Endothelial cell of umbilical vein (primary cell): ENCODE measurements around the gene BCL7A. TPM values are rescaled to one million over a fixed set of nuclear protein-coding genes. Genes with fewer than 3 reads are reported as not detected.
A peak's percentile ranks its signal among the peaks of the same experiment; 100 is the strongest.

Source experiments
- BruUV-seq: library from RNA; stranded (reverse); fragments of 400-500 nt; replicated peaks from 2 replicates; lab custom pipeline; 2021; lab: Mats Ljungman, UMichigan
- CTCF ChIA-PET: fragments of 300-600, 350-600 bp; sonication (Branson Sonifier 250); formaldehyde crosslinking; loops from one replicate; lab custom pipeline; 2021; ENCODE audit warnings: antibody characterized with exemption, inconsistent platforms; lab: Charles Lee
- POLR2A ChIA-PET: fragments of 300-600, 350-600 bp; sonication (Branson Sonifier 250); formaldehyde crosslinking; loops from one replicate; lab custom pipeline; 2021; ENCODE audit warnings: antibody characterized with exemption, inconsistent platforms; lab: Charles Lee
- DNase-seq: peaks from one replicate; pipeline ENCODE4 v3.0.0-alpha.2; 2011; ENCODE audit warnings: low read depth, low spot score
- FAIRE-seq: peaks from 2 replicates; lab custom pipeline; 2011; peaks lifted over from hg19 to GRCh38; lab: Jason Lieb, UNC
- H2AFZ ChIP-seq: 2 replicates; pipeline ENCODE4 v1.6.0; 2012; ENCODE audit warnings: low read depth, low read length, control low read depth, inconsistent platforms
- H3K27ac ChIP-seq: 2 replicates; pipeline ENCODE4 v1.5.1; 2011; ENCODE audit warnings: low read depth, mild to moderate bottlenecking, control low read depth, low read length, moderate library complexity; ENCODE audit not compliant: insufficient read depth
- H3K27me3 ChIP-seq, 2 experiments: 2 replicates each; pipeline versions ENCODE4 v1.6.0 to v1.6.1; 2011; ENCODE audit warnings: low read length in 2 of 2, mixed read lengths in 1 of 2; ENCODE audit not compliant: control insufficient read depth in 2 of 2, insufficient read depth in 2 of 2
- H3K36me3 ChIP-seq, 2 experiments: 2 replicates in 1 of 2; 3 replicates in 1 of 2; pipeline ENCODE4 v1.5.1; 2011; ENCODE audit warnings: low read length in 2 of 2, mild to moderate bottlenecking in 1 of 2, moderate library complexity in 1 of 2; ENCODE audit not compliant: control insufficient read depth in 2 of 2, insufficient read depth in 2 of 2; ENCODE audit errors: extremely low read depth in 1 of 2
- H3K4me1 ChIP-seq: 3 replicates; pipeline ENCODE4 v1.5.1; 2011; ENCODE audit warnings: mild to moderate bottlenecking, low read length; ENCODE audit not compliant: control insufficient read depth, insufficient read depth; ENCODE audit errors: extremely low read depth
- H3K4me2 ChIP-seq: 2 replicates; pipeline ENCODE4 v1.6.1; 2011; ENCODE audit warnings: low read length, control low read depth, mixed read lengths; ENCODE audit not compliant: insufficient read depth
- H3K4me3 ChIP-seq, 3 experiments: fragments of 200-600 bp in 1 of 3; sonication (generic), shearing (Covaris generic) in 1 of 3; replicated peaks in 1 of 3; 2 replicates each; pipeline ENCODE4 v1.5.1; 2011 to 2016; ENCODE audit warnings: control low read depth in 3 of 3, low read length in 3 of 3, mild to moderate bottlenecking in 2 of 3, inconsistent platforms in 1 of 3, low read depth in 1 of 3, moderate library complexity in 1 of 3; ENCODE audit not compliant: insufficient read depth in 1 of 3
- H3K79me2 ChIP-seq: 2 replicates; pipeline ENCODE4 v1.6.0; 2012; ENCODE audit warnings: low read length, inconsistent platforms; ENCODE audit not compliant: control insufficient read depth, insufficient read depth
- H3K9ac ChIP-seq: replicated peaks from 2 replicates; pipeline ENCODE3; 2011; ENCODE audit warnings: low read length, control low read depth; ENCODE audit not compliant: insufficient read depth; ENCODE audit errors: extremely low read depth
- H3K9me1 ChIP-seq: replicated peaks from 3 replicates; pipeline ENCODE4 v1.6.0; 2011; ENCODE audit warnings: mild to moderate bottlenecking, low read length; ENCODE audit not compliant: control insufficient read depth, insufficient read depth; ENCODE audit errors: extremely low read depth
- H3K9me3 ChIP-seq: replicated peaks from 2 replicates; pipeline ENCODE4 v1.5.1; 2012; ENCODE audit warnings: low read length, inconsistent platforms; ENCODE audit not compliant: control insufficient read depth, insufficient read depth
- H4K20me1 ChIP-seq: replicated peaks from 2 replicates; pipeline ENCODE3; 2011; ENCODE audit warnings: mild to moderate bottlenecking, low read length; ENCODE audit not compliant: control insufficient read depth, insufficient read depth; ENCODE audit errors: extremely low read depth
- CTCF ChIP-seq, 2 donors: IDR thresholded peaks; 1 replicate in 1 of 2; 2 replicates in 1 of 2; pipeline ENCODE4 v1.5.1; 2011; ENCODE audit warnings: low read length in 2 of 2, mild to moderate bottlenecking in 2 of 2, moderate library complexity in 2 of 2, control low read depth in 1 of 2, inconsistent platforms in 1 of 2, low read depth in 1 of 2; ENCODE audit not compliant: insufficient read depth in 1 of 2; ENCODE audit errors: extremely low read depth in 1 of 2
- EZH2 ChIP-seq: IDR thresholded peaks from 2 replicates; pipeline ENCODE4 v1.6.1; 2012; ENCODE audit warnings: borderline replicate concordance, low read depth, mild to moderate bottlenecking, moderate library complexity, low read length, inconsistent platforms; ENCODE audit not compliant: severe bottlenecking
- FOS ChIP-seq: IDR thresholded peaks from 2 replicates; pipeline ENCODE4 v1.6.1; 2011; ENCODE audit warnings: mild to moderate bottlenecking, low read length, moderate library complexity, borderline replicate concordance; ENCODE audit not compliant: insufficient read depth
- GATA2 ChIP-seq: IDR thresholded peaks from 2 replicates; pipeline ENCODE4 v1.7.0; 2011; ENCODE audit warnings: low read depth, mild to moderate bottlenecking, moderate library complexity, mixed read lengths, low read length; ENCODE audit not compliant: insufficient read length, insufficient read depth
- JUN ChIP-seq: IDR thresholded peaks from 2 replicates; pipeline ENCODE4 v1.6.1; 2011; ENCODE audit warnings: borderline replicate concordance, low read depth; ENCODE audit not compliant: insufficient read length, insufficient read depth
- MAX ChIP-seq: IDR thresholded peaks from 2 replicates; pipeline ENCODE4 v1.6.1; 2011; ENCODE audit not compliant: insufficient read depth, insufficient read length
- MYC ChIP-seq: IDR thresholded peaks from one replicate; pipeline ENCODE4 v1.6.1; 2011; ENCODE audit warnings: mild to moderate bottlenecking, low read depth, low read length
- POLR2A ChIP-seq: IDR thresholded peaks from 2 replicates; pipeline ENCODE4 v1.6.1; 2012; ENCODE audit warnings: low read depth, mild to moderate bottlenecking, control low read depth, low read length
- POLR2AphosphoS5 ChIP-seq: IDR thresholded peaks from 2 replicates; pipeline ENCODE4 v1.6.1; 2012; ENCODE audit warnings: low read depth, mild to moderate bottlenecking, control low read depth, low read length, moderate library complexity; ENCODE audit not compliant: insufficient read depth
- dilution Hi-C: fragments of 300-500 bp; cut with MboI; formaldehyde crosslinking; loops from one replicate; pipeline ENCODE4 v1.15.0; 2019; ENCODE audit warnings: low sequenced_read_pairs; ENCODE audit not compliant: extremely low pct_ligation_motif_present
- intact Hi-C: fragments of 100-400 bp; cut with micrococcal nuclease; formaldehyde crosslinking; loops from one replicate; pipeline ENCODE4 v1.10.0; 2022
- polyA plus RNA-seq, 4 experiments: library from polyadenylated mRNA; depleted of rRNA in 3 of 4; stranded (reverse) in 3 of 4; unstranded in 1 of 4; fragments of >200 nt; gene quantifications; 2 replicates each; pipeline versions ENCODE4 v1.2.1 to v1.2.3, GENCODE V29; 2011 to 2012; ENCODE audit warnings: missing spikeins in 1 of 4
- total RNA-seq: library from RNA; stranded (reverse); gene quantifications from 2 replicates; pipeline ENCODE4 v1.2.3, GENCODE V29; 2021

The BCL7A gene
- total and polyA plus RNA-seq, 2 donors (not counting 3 experiments of a cell fraction or from before 2014, with no cell fraction given), result 9.7 to 11.1 TPM

- dilution Hi-C loops, result no loop called here
- Histone ChIP-seq H3K79me2 (no peaks in the 10 kb centered on the region), H3K9ac (no peak overlapping the region), H3K4me1 (peaks cover 4% of the 10 kb centered on the region), H3K9me1 (no peaks in the 10 kb centered on the region), H3K36me3 (no peaks in the 10 kb centered on the region), H3K27ac (no peak overlapping the region), H4K20me1 (no peaks in the 10 kb centered on the region), H2AFZ (peak overlapping the region; percentile 80), H3K4me2 (no peak overlapping the region), H3K4me3 (no peak overlapping the region), H3K27me3 (no peaks in the 10 kb centered on the region), H3K9me3 (no peaks in the 10 kb centered on the region)
- ChIA-PET CTCF (interaction anchor here (0.7 to 1.6 kb wide), 6 partner anchors 8 to 67 kb away, joined by 3 to 6 read pairs (median 3); partner anchors contain the start of gene CFAP251), POLR2A (no interaction called here)
- TF ChIP-seq CTCF (IDR thresholded peaks at IDR 0.05; ENCODE audit: extremely low read depth in 1 of 2, insufficient read depth in 1 of 2, low read depth in 1 of 2, low read length in 2 of 2), result no peak
- TF ChIP-seq FOS, result no peak
- no peak for TF ChIP-seq JUN
- no peak for TF ChIP-seq POLR2A
- TF ChIP-seq POLR2AphosphoS5, result no peak
- no peak for TF ChIP-seq EZH2
- TF ChIP-seq MYC, result no peak
- no peak for TF ChIP-seq MAX
- no peak for TF ChIP-seq GATA2
- DNase-seq, result no peak
- intact Hi-C loops, result no loop called here
- FAIRE-seq, result peak; percentile 57
- no TSS peak for BruUV-seq
Observed at GRCh38 chr12:121983536-121984210, 38.0 kb upstream of the BCL7A start.
